GM19372 (cell line): ENCODE measurements around the gene PSAT1.
"Not testable (repeated sequence)": the region's sequence is repeated elsewhere in the genome, so short reads cannot be mapped to it uniquely, and the experiment has no call there.

Experiments
- ATAC-seq: cut with Tn5 transposase; IDR thresholded peaks from one replicate; pipeline ENCODE4 v1.9.1; 2021; ENCODE audit warnings: mild to moderate bottlenecking, low read depth, moderate library complexity; ENCODE audit not compliant: unreplicated experiment

PSAT1 gene

GRCh38 chr9:78296893-78297671, at the start of gene PSAT1:
Gene PSAT1 (plus strand): TSS chr9:78297125. CDS start chr9:78297211, 86 bp downstream.
- peak; percentile 98 for ATAC-seq

- no peak for ATAC-seq
These were observed 48.3 kb upstream of the PSAT1 start for GRCh38 chr9:78248635-78249034.

DNA sequence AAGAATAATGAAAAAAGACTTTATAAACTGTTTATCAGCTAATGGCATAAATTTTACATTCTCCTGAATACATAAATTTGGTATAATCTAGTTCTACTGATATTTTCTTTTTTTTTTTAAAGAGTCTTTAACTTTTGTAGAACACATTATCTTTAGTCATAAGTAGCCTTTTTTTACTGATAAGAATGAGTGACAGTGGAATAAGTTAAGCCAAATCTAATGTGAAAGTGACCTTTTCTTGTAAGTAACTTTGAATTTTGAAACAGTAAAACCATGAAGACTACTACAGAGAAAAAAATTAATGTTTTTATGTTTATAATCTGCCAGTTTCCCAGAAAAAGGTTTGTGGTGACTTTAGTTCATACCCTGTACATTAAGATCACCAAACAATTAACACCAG, 47.4 kb upstream of the PSAT1 start:
- no peak for ATAC-seq

- ATAC-seq = no peak
These were observed 44.3 kb upstream of the PSAT1 start for GRCh38 chr9:78252616-78253015.

DNA sequence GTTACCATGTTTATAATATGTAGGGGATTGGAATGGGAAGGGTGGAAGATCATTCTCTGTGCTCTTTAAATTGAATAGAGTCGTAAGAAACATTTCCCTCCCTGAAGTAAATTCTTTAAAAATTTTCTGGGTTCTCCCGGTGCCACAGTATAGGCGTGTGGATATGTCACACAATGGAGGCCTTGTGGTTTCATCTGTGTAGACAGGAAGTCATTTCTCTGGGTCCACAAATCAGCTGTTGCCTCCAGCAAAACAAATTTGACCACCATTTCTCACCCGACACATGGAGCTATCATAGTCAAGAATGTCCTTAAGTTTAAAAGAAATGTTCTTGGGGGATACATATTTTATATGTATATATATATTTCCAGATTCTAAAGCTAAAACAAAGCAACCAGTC, 43.6 kb upstream of the PSAT1 start:
- ATAC-seq = no peak

DNA sequence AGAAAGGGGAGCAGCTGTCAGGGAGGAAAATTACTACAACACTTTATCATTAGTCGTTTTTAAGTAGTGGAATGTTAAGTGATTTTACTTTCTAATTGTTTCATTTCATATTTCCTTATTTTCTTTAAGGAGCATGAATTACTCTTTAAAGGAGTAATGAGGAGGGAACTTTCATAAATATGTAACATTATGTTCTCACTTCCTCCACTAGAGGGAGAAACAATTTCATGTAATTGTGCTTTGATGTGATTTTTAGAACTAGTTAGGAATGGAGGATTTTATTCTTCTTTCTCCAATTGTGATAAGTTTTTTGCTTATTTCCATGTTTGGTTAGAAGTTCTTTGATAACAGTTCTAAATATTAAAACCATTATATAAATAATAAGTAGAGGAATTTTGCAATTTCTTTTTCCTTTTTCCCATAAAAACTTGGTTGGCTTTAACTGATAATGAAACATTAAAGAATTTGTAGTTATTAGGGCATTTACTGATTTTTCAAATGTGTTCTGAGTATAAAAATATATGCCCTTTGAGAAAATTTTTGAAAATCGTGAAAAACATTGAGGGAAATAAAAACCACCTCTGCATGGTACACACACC, 35.4 kb upstream of the PSAT1 start:
- no peak for ATAC-seq

GRCh38 chr9:78262655-78263054, 34.3 kb upstream of the PSAT1 start:
- ATAC-seq = no peak

- ATAC-seq = no peak
These were observed 29.0 kb upstream of the PSAT1 start for GRCh38 chr9:78267889-78268288.

DNA sequence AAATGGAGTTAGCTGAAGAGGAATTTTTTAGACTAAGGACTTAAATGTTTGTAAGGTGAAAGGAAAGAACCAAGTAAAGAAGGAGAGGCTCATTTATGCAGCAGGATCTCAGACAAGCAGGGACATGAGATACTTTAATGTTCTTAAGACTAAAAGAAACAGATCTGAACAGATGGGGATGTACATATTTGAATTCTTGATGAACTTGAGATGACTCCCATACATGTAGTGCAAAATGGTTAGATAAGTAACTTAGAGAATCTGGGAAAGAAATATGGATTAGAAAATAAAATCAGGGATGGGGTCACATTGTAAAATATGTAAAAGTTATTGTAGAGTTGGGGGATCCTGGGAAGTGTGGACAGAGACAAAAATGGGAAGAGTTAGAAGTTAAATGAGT, 27.1 kb upstream of the PSAT1 start:
- ATAC-seq = no peak

- ATAC-seq = no peak
These were observed 24.6 kb upstream of the PSAT1 start for GRCh38 chr9:78272307-78272706.

GRCh38 chr9:78273761-78274160, 23.2 kb upstream of the PSAT1 start:
- no peak for ATAC-seq

GRCh38 chr9:78278177-78278777, 18.6 kb upstream of the PSAT1 start:
- no peak for ATAC-seq

DNA sequence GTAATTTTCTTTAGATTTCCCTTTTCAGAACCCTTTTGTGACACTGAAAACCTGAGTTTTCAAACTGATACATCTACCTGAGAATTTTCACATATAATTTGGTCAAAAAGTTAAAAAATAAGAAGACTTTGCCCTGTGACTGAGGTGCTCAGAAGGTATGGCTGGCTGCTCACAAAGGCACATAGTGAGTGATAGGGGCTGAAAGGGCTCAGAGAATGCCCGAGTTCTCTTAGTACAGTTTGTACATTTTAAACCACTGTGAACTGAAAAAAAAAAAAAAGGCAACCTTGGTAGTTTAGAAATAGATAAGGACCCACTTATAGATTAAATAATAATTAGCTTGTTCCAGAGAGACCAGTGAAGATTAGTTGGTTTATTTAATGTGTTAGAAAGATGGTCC, 18.1 kb upstream of the PSAT1 start:
- no peak for ATAC-seq

- ATAC-seq = no peak
These were observed 15.8 kb upstream of the PSAT1 start for GRCh38 chr9:78280982-78281668.

GRCh38 chr9:78284181-78284580, 12.7 kb upstream of the PSAT1 start:
- not testable (repeated sequence) for ATAC-seq

- no peak for ATAC-seq
These were observed 10.8 kb upstream of the PSAT1 start for GRCh38 chr9:78286125-78286524.

DNA sequence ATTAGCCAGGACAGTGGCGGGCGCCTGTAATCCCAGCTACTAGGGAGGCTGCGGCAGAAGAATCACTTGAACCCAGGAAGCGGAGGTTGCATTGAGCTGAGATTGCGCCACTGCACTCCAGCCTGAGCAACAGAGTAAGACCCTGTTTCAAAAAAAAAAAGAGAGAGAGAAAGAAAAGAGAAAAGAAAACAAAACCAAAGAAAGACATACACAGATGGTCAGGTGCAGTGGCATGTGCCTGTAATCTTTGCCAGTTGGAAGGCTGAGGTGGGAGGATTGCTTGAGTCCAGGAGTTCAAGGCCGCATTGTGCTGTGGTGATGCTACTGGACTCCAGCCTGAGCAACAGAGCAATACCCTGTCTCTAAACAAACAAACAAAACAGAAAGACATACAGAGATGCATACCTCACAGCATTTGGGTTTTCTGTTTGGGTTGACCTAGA, 10.0 kb upstream of the PSAT1 start:
- ATAC-seq = no peak

DNA sequence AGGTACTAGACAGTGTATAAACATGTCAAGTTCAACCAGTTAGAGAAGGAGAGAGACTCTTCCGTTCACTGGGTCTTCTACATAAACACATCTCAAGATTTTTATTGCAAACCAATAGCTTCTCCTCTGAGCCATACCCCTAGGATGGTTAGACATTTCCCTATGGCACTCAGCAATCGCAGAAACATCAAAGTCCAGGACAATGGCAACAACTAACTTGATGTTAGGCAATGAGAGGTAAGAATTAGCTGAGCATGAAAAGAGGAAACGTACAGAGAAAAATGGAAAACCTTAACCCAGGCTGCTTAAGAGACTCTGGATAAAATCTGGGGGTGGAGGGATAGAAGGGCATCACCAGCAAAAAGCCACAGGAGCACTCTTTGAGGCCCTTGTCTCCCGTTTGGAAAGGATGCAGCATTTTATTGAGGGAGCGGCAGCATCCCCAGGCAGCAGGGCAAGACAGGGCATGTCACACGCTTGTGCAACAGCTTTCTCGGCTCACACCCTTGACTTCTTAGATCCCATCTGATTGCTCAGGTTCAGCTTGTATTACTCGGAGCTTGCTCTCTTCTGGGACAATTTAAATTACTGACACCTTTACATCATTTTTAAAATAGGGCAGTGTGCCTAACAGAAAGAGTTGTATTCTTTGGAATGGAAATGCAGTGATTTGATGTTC, 8.6 kb upstream of the PSAT1 start:
- ATAC-seq = no peak

GRCh38 chr9:78289474-78289873, 7.5 kb upstream of the PSAT1 start:
- no peak for ATAC-seq

DNA sequence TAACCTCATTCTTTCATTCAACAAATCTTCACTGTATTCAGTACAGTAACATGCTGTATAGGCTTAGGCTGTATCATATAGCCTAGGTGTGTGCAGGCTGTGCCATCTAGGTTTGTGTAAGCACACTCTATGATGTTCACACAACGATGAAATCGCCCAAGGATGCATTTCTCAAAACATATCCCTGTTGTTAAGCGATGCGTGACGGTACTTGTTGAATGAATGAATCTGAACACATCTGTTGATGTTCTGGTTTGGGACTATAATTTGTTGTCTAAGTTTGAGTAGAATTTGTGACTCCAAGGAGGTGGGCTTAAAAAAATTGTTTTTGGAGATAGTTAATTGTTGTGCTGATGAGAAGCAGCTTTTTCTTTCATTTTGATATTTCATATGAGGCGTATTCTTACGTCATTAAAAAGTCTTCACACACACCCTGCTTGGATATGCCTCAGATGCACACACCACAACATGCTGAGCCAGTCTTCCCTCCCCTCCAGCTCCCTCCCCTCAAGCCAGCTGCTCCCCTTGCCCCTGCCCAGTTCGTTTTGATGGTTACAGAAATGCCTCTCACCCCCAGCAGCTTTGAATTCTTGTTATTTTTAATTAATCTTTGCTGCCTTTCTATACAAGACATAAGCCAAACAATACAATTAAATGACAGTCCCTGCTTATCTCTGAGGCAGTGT, 5.5 kb upstream of the PSAT1 start:
- no peak for ATAC-seq
